ENCODE results near the gene DMRTB1. TPM values are rescaled to one million over a fixed set of nuclear protein-coding genes. Genes with fewer than 3 reads are reported as not detected.

Gene DMRTB1
- total and polyA plus RNA-seq, 2 of the 4 experiments (the other 2 are of a cell fraction), result not detected

DNA sequence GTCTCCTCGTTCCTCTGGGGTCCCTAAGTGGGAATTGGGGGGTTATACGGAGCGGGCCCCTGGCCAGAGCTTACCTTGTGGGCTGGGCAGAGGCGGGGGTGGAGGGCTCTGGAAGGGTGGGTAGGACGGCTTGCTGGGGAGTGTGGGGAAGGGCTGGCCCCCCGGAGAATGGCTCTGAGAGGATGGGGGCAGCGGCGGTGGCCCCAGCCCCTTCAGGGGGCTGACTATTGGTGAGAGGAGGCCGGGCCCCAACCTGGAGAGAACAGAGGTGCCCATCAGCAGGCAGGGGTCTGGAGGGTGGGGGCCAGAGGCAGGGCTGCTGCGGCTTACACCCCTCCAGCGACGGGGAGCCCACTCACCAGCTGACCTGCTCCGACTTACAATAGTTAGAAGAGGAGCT lies 50.6 kb downstream of the DMRTB1 start:
- Histone ChIP-seq H2AK5ac (ENCODE audit: low read depth, low read length) (no peak overlapping the region), H3K9me3 (ENCODE audit: control insufficient read depth, insufficient read depth, low read length) (no peaks in the 10 kb centered on the region), H3K79me1 (ENCODE audit: low read depth in 1 of 2, low read length in 2 of 2) (no peaks in the 10 kb centered on the region), H2BK15ac (ENCODE audit: low read depth, low read length) (no peak overlapping the region), H2BK5ac (ENCODE audit: low read depth, low read length, poor library complexity, severe bottlenecking) (no peak overlapping the region), H2BK20ac (ENCODE audit: low read depth, low read length) (no peak overlapping the region), H3K23ac (ENCODE audit: low read depth, low read length) (no peak overlapping the region), H3K18ac (ENCODE audit: low read depth, low read length) (no peak overlapping the region), H4K8ac (ENCODE audit: low read depth in 2 of 2, low read length in 2 of 2) (no peak overlapping the region), H2AFZ (replicated peaks; ENCODE audit: low read length, poor library complexity) (peak overlapping the region; percentile 9), H3K4me2 (ENCODE audit: low read depth, low read length) (no peak overlapping the region), H3K14ac (replicated peaks; ENCODE audit: low read depth, low read length) (no peak overlapping the region), H3K56ac (ENCODE audit: extremely low read depth, insufficient read depth, low read length) (no peak overlapping the region), H3K27ac (ENCODE audit: insufficient read depth, low read length) (no peak overlapping the region), H3K9me1 (ENCODE audit: insufficient read depth, low read length) (no peaks in the 10 kb centered on the region), H3K36me3 (ENCODE audit: control insufficient read depth, insufficient read depth, low read length) (peaks cover 1% of the 10 kb centered on the region; the same call in 1 of the 2 replicates), H3K27me3 (ENCODE audit: control insufficient read depth, insufficient read depth, low read length) (peaks cover 2% of the 10 kb centered on the region; the same call in 1 of the 2 replicates), H3K4me3 (ENCODE audit: insufficient read depth, low read depth, low read length) (no peak overlapping the region), H4K91ac (ENCODE audit: insufficient read depth, low read depth, low read length) (no peak overlapping the region), H4K5ac (ENCODE audit: low read depth, low read length) (no peak overlapping the region), H2BK120ac (ENCODE audit: low read depth, low read length) (no peak overlapping the region), H2AK9ac (replicated peaks; ENCODE audit: low read depth, low read length, poor library complexity) (no peak overlapping the region), H3K4me1 (ENCODE audit: control insufficient read depth, insufficient read depth, low read length) (peaks cover 5% of the 10 kb centered on the region), H4K20me1 (ENCODE audit: insufficient read depth, low read length) (no peaks in the 10 kb centered on the region), H3K4ac (ENCODE audit: low read depth, low read length) (no peak overlapping the region; the same call in 1 of the 2 replicates), H3K9ac (ENCODE audit: low read depth, low read length) (no peak overlapping the region)
- dilution Hi-C loops (cut with HindIII; ENCODE audit: low sequenced_read_pairs, unreplicated experiment) (no loop called here), intact Hi-C loops (cut with micrococcal nuclease) (no loop called here), in situ Hi-C loops (cut with MboI; ENCODE audit: low sequenced_read_pairs) (no loop called here)
- no peak for ATAC-seq (ENCODE audit: low read depth)
- TF ChIP-seq NFE2L2 (IDR thresholded peaks at IDR 0.05; ENCODE audit: low read depth, low read length) (no peak), POLR2A (IDR thresholded peaks at IDR 0.05; ENCODE audit: low read depth, low read length) (no peak), SMC3 (IDR thresholded peaks at IDR 0.05; ENCODE audit: low read depth, low read length) (no peak), CHD1 (IDR thresholded peaks at IDR 0.05; ENCODE audit: low read depth, low read length) (no peak), MXI1 (IDR thresholded peaks at IDR 0.05; ENCODE audit: borderline replicate concordance, low read depth, low read length) (no peak), RAD21 (IDR thresholded peaks at IDR 0.05; ENCODE audit: low read length) (no peak), MAFK (IDR thresholded peaks at IDR 0.05; ENCODE audit: low read depth, low read length) (no peak), CEBPB (IDR thresholded peaks at IDR 0.05; ENCODE audit: low read depth, low read length) (no peak), BHLHE40 (IDR thresholded peaks at IDR 0.05; ENCODE audit: low read depth, low read length) (no peak)
- TF ChIP-seq, protein P1, sequence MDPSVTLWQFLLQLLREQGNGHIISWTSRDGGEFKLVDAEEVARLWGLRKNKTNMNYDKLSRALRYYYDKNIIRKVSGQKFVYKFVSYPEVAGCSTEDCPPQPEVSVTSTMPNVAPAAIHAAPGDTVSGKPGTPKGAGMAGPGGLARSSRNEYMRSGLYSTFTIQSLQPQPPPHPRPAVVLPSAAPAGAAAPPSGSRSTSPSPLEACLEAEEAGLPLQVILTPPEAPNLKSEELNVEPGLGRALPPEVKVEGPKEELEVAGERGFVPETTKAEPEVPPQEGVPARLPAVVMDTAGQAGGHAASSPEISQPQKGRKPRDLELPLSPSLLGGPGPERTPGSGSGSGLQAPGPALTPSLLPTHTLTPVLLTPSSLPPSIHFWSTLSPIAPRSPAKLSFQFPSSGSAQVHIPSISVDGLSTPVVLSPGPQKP (IDR thresholded peaks at IDR 0.05; ENCODE audit: borderline replicate concordance, low read depth, low read length), result no peak
- TF ChIP-seq, protein P2, sequence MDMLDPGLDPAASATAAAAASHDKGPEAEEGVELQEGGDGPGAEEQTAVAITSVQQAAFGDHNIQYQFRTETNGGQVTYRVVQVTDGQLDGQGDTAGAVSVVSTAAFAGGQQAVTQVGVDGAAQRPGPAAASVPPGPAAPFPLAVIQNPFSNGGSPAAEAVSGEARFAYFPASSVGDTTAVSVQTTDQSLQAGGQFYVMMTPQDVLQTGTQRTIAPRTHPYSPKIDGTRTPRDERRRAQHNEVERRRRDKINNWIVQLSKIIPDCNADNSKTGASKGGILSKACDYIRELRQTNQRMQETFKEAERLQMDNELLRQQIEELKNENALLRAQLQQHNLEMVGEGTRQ (IDR thresholded peaks at IDR 0.05; ENCODE audit: low read depth, low read length), result no peak
- 100% methylated on average over 2 of the region's 13 CpGs; no CpG with 5 or more reads in 1 of the 2 experiments for WGBS, 2 experiments (ENCODE audit: extremely low coverage in 2 of 2, insufficient read length in 1 of 2)
- no TSS peak for BruUV-seq (replicated peaks)
- POLR2A ChIA-PET (ENCODE audit: unreplicated experiment), result no interaction called here
- CTCF ChIA-PET, result no interaction called here
- no peak for DNase-seq
